ENCODE data around the gene TAOK1. TPM values are rescaled to one million over a fixed set of nuclear protein-coding genes. Genes with fewer than 3 reads are reported as not detected.
A peak's percentile ranks its signal among the peaks of the same experiment; 100 is the strongest.

TAOK1 gene
- total and polyA plus RNA-seq, 2 of the 13 experiments (the other 11 are each of a cell fraction or from before 2014, with no cell fraction given): 14.1 to 23.0 TPM

- peak; percentile 30; the same call in 1 of the 2 replicates for TF ChIP-seq ARID4A (CRISPR knock-in tag; IDR thresholded peaks at IDR 0.05; ENCODE audit: borderline replicate concordance)
Observed at GRCh38 chr17:29589524-29590410, 199.6 kb downstream of the TAOK1 start, which contains the start of gene GIT1 (continued).

GRCh38 chr17:29590411-29591145 lies 200.4 kb downstream of the TAOK1 start:
- Histone ChIP-seq H3K4me2 (ENCODE audit: low read depth, low read length) (peak overlapping the region; percentile 89), H2AFZ (ENCODE audit: low read length) (peak overlapping the region; percentile 66), H3K79me2 (ENCODE audit: insufficient read depth, low read length) (peaks cover 23% of the 10 kb centered on the region), H3K27ac (ENCODE audit: extremely low read length, insufficient read depth, low read length) (peak overlapping the region; percentile 62), H4K20me1 (ENCODE audit: insufficient read depth, low read length) (peaks cover 14% of the 10 kb centered on the region; the same call in 1 of the 2 replicates), H3K4me3 (replicated peaks in 1 of 3; ENCODE audit: insufficient read depth in 1 of 3, low read depth in 2 of 3, low read length in 3 of 3) (peak overlapping the region; percentile 70 to 91 (median 89); a peak in 5 of 6 replicates), H3K36me3 (replicated peaks in 1 of 2; ENCODE audit: control insufficient read depth in 1 of 2, insufficient read depth in 2 of 2, low read length in 2 of 2) (no peaks in the 10 kb centered on the region), H3K27me3 (ENCODE audit: control insufficient read depth in 1 of 2, insufficient read depth in 2 of 2, low read length in 2 of 2) (peaks cover 1 to 17% of the 10 kb centered on the region in 2 experiments; a peak in 3 of 5 replicates), H3K9ac (ENCODE audit: insufficient read depth, low read depth, low read length) (peak overlapping the region; percentile 72), H3K4me1 (ENCODE audit: insufficient read depth, low read length) (peaks cover 59% of the 10 kb centered on the region), H3K9me3 (ENCODE audit: low read length) (no peaks in the 10 kb centered on the region)
- ChIA-PET CTCF (ENCODE audit: low intra/inter-chr PET ratio, low total read pairs) (interaction anchor here (1.6 to 3.1 kb wide), 3 partner anchors 10 to 221 kb away, joined by 5 to 39 read pairs (median 10); no protein-coding TSS in a partner anchor), POLR2A (interaction anchor here (0.9 to 3.0 kb wide), 6 partner anchors 16 to 200 kb away, joined by 3 to 23 read pairs (median 6); partner anchors contain the start of genes ABHD15 and TAOK1)
- peak; percentile 40 for ATAC-seq
- WGBS (ENCODE audit: low lambda C conversion rate): 3% methylated on average over 17 of the region's 30 CpGs
- no TSS peak for BruUV-seq (replicated peaks)
- in situ Hi-C loops (cut with HindIII; ENCODE audit: extremely low pct_ligation_motif_present, low pct_unique_long_range_greater_than_20kb) (no loop called here), intact Hi-C loops (cut with micrococcal nuclease; ENCODE audit: unreplicated experiment) (loop anchor here (1.0 to 10.0 kb wide), 3 partner anchors 10 to 216 kb away; no protein-coding TSS in a partner anchor)
- DNase-seq (ENCODE audit: low spot score): no peak
- FAIRE-seq: no peak
- TF ChIP-seq, protein P1, sequence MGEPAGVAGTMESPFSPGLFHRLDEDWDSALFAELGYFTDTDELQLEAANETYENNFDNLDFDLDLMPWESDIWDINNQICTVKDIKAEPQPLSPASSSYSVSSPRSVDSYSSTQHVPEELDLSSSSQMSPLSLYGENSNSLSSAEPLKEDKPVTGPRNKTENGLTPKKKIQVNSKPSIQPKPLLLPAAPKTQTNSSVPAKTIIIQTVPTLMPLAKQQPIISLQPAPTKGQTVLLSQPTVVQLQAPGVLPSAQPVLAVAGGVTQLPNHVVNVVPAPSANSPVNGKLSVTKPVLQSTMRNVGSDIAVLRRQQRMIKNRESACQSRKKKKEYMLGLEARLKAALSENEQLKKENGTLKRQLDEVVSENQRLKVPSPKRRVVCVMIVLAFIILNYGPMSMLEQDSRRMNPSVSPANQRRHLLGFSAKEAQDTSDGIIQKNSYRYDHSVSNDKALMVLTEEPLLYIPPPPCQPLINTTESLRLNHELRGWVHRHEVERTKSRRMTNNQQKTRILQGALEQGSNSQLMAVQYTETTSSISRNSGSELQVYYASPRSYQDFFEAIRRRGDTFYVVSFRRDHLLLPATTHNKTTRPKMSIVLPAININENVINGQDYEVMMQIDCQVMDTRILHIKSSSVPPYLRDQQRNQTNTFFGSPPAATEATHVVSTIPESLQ (CRISPR knock-in tag; conservative IDR thresholded peaks at IDR 0.05): no peak
- TF ChIP-seq CENPX (CRISPR knock-in tag; IDR thresholded peaks at IDR 0.05) (no peak), ZNF775 (CRISPR knock-in tag; IDR thresholded peaks at IDR 0.05; ENCODE audit: borderline replicate concordance) (no peak), SALL2 (CRISPR knock-in tag; IDR thresholded peaks at IDR 0.05) (peak; percentile 29; the same call in 1 of the 2 replicates), FOSL2 (CRISPR knock-in tag; IDR thresholded peaks at IDR 0.05) (no peak), ZNF614 (CRISPR knock-in tag; IDR thresholded peaks at IDR 0.05; ENCODE audit: borderline replicate concordance) (no peak), ZNF781 (CRISPR knock-in tag; IDR thresholded peaks at IDR 0.05; ENCODE audit: borderline replicate concordance, not compliant biosample characterization) (no peak), KDM4B (CRISPR knock-in tag; IDR thresholded peaks at IDR 0.05) (no peak), ZNF180 (CRISPR knock-in tag; IDR thresholded peaks at IDR 0.05; ENCODE audit: borderline replicate concordance, low read depth) (peak; percentile 40; the same call in 1 of the 2 replicates)
- TF ChIP-seq, protein P2, sequence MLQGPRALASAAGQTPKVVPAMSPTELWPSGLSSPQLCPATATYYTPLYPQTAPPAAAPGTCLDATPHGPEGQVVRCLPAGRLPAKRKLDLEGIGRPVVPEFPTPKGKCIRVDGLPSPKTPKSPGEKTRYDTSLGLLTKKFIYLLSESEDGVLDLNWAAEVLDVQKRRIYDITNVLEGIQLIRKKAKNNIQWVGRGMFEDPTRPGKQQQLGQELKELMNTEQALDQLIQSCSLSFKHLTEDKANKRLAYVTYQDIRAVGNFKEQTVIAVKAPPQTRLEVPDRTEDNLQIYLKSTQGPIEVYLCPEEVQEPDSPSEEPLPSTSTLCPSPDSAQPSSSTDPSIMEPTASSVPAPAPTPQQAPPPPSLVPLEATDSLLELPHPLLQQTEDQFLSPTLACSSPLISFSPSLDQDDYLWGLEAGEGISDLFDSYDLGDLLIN (CRISPR knock-in tag; IDR thresholded peaks at IDR 0.05; ENCODE audit: borderline replicate concordance): no peak

All from HepG2 (cell line).